NAMALWA (cell line): ENCODE data around the gene SEMA4C.

Experiments used
- DNase-seq: peaks from one replicate; pipeline ENCODE4 v3.0.0-alpha.2; 2015; ENCODE audit warnings: low spot score

Gene SEMA4C

DNA sequence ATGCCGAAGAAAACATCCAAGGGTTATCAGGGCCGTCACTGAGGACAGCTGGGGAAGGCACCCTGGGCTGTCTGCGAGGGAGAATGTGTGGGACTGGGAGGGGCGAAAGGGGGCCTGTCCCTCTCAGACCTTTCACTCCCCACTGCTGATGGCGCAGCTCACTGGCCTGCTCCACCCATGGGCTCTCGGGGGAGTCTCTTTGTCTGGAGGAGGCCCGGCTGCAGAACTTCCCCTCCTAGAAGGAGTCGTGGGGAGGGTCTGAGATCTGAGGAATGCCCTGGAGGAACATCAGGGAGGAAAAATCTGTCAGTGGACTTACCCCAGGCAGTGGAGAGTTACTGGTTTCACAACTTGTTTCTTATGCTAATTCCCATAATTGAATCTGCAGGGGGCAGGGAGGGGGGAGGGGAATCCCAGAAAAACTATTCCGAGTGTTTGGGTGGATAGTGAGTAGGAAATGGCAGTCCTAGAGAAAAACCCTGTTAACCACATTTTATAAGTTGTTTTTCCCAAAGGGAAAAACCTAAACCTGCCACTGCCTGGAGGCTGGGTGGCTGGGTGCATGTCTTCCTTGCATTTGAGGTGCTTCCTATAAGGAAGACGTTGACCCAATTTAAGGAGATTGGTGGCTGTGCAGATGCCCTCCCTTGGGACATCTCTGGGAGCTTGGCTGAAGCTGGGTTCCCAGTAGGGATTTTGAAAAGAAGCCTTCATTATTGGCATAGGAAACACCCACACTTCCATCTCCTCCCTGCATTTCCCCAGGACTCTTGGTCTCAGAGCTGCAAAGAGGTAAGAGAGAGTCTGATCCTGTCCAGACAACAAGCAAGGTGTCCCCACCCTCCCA is 11.7 kb upstream of the SEMA4C start:
- no peak for DNase-seq

DNA sequence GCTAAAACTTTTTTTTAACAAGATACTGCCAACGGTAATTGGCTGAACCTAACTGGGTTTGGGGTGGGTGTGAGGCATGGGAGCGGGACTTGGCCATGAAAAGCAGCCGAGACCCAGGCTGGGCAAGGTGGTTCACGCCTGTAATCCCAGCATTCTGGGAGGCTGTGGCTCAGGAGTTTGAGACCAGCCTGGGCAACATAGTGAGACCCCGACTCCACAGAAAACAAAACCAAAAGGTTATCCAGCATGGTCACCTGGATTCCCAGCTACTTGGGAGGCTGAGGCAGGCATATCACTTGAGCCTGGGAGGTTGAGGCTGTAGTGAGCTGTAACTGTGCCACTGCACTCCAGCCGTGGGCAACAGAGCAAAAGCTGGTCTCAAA is 11.0 kb upstream of the SEMA4C start:
- DNase-seq: no peak

- DNase-seq: no peak
Measured at GRCh38 chr2:96879545-96880040, 9.7 kb upstream of the SEMA4C start.

- DNase-seq: no peak
Measured at GRCh38 chr2:96878796-96879544, 9.1 kb upstream of the SEMA4C start.

- no peak for DNase-seq
Measured at GRCh38 chr2:96878171-96878570, 8.3 kb upstream of the SEMA4C start.

- DNase-seq: no peak
Measured at GRCh38 chr2:96877631-96878092, 7.8 kb upstream of the SEMA4C start.

DNA sequence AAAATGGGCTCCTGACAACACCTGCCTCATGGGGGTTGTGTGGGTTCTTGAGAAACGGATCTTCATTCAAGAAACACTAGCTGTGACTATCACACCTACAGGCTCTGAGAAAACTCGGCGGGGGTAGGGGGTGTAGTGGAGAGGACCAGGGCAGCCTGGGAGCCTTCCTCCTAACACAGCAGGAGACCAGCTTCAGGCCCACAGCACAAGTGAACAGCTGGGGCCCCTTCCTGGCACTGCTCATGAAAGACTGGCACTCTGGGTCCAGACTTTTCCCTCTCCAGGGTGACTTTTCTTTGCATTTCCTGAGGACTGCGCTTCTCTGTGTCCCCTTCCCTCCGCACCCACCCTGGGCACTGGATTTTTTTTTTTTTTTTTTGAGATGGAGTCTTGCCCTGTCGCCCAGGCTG is 7.2 kb upstream of the SEMA4C start:
- DNase-seq: no peak

- no peak for DNase-seq
Measured at GRCh38 chr2:96876269-96877041, 6.6 kb upstream of the SEMA4C start.

- DNase-seq: no peak
Measured at GRCh38 chr2:96875498-96876268, 5.8 kb upstream of the SEMA4C start.

DNA sequence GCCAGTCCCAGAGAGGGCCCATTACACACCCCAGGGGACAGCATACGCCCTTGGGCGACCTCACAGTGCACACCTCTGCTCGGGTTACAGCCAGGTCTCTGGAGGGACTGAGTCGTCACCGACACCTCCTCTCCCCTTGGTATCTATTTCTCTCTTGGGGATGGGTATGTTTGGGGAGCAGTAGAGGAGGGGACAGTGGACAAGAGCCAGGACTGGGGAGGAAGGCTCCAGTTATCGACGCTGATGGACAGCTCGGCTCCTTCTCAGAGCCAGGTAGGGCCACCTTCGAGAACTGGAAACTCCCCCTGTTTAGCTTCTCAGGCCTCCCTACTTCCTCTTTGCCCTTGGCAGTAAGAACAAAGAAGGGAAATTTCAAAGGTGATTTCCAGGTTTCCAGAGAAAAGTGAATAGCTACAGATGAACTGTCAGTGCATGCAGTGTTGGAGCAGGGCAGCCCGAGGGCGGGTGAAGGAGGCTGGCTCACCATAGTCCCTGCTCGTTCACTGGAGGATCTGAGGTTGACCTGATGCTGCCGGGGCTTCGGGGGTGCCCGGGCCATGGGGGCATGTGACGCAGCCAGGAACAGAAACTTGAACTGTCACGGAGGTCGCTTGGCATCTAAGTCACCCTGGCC is 4.4 kb upstream of the SEMA4C start:
- DNase-seq: no peak

- DNase-seq: no peak
Measured at GRCh38 chr2:96873651-96874096, 3.8 kb upstream of the SEMA4C start.

DNA sequence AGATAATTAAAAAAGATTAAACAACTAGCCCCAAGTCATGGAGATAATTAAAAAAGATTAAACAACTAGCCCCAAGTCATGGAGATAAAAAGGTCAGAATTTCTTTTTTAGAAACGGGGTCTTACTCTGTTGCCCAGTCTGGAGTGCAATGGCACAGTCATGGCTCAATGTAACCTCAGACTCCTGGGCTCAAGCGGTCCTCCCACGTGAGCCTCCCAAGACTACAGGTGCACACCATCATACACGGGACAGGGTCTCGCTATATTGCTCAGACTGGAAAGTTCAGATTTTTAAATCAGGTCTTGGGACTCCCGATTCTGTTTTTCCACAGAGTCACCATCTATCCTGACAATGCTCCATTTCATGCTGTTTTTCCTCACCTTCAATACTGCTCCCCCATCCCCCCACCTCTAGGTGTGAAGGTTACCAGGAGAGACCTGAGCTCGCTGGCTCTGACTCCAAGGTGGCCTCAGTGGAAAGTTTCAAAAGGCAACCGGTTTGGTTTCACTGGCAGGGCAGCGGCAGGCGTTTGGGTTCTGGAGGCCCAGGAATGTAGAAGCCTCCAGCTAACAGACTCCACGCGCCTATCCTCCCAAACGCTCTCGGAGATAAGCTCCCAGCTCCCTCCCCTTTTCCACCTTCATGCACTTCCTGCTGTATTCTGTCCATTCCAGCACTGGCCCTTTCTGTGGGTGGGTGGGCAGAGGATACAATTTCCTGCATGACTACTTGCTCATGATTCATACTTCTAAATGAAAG is 2.9 kb upstream of the SEMA4C start:
- DNase-seq: no peak

GRCh38 chr2:96870626-96871255 is 861 bp upstream of the SEMA4C start:
- no peak for DNase-seq

GRCh38 chr2:96869281-96869821 is 529 bp downstream of the SEMA4C start:
- no peak for DNase-seq

- no peak for DNase-seq
Measured at GRCh38 chr2:96868555-96869280, 1.2 kb downstream of the SEMA4C start.

GRCh38 chr2:96867756-96868554 is 1.9 kb downstream of the SEMA4C start:
- DNase-seq: no peak

DNA sequence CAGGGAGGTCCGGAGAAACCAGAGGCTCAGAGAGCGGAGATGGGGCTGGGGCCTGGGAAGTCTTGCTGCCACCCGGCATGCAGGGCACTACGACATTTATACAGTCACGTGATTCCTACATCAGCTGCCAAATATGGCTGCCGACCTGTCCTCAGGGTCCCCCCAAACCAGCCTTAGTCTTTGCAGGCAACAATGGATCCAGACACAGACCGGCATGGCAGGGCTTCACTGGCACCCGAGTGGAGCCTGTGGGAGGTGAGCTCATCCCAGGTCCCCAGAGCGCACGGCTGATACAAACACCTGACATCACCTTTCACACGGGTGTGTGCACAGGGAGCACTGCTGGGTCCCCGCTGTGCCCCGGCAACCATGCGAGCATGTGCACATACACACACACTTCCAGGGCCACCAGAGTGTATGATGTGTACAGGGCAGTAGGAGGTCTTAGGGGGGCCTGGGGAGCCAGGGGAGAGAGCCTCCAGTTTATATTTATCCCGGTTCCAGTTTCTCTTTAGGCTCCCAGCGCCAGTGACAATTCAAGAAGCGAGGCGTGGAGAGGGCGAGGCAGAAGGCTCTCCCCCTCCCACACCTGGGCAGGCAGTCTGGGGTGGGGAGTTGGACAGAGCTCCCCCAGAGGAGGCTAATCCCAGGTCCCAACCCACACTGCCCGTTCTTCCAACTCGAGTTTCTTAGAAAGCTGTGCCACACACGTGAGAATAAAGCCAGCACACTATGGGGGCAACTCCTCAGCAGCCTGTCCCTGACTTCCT is 2.7 kb downstream of the SEMA4C start:
- no peak for DNase-seq
